GM12891 (cell line): Measurements from ENCODE around the gene KDM5B.

ENCODE experiments used
- POLR2A ChIP-seq: IDR thresholded peaks from 2 replicates; pipeline ENCODE4 v1.6.1; 2011; ENCODE audit warnings: low read depth, low read length, control low read depth
- SPI1 ChIP-seq: IDR thresholded peaks from 2 replicates; pipeline ENCODE4 v1.6.1; 2011; ENCODE audit warnings: low read depth, low read length, control low read depth
- TAF1 ChIP-seq: IDR thresholded peaks from 2 replicates; pipeline ENCODE4 v1.6.1; 2011; ENCODE audit warnings: low read depth, low read length, control low read depth

DNA sequence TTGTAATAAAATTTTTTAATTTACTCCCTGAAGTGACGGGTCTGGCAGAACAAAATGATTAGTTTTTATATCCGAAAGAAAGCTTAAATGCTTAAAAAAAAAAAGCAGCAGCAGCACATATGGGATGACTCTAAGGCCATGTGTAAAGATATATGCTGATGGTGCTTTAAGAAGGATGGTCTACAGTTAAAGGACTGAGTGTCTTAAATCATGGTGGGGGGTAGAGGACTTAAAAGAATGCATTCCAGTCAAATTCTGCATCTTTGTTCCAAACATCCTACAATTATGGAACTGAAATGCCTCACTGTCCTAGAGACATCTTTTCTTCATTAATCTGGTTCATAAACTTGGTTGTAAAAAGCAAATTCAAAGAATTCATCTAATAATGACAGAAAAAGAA lies 7.0 kb downstream of the KDM5B start:
- TF ChIP-seq POLR2A (no peak), SPI1 (no peak), TAF1 (no peak)
